T-helper 1 cell treated with Interleukin-12 subunit alpha and Interleukin-12 subunit beta and Interleukin-4 antibody, amounts not matched to agents 30 μg/mL and 1 μg/mL, for 36 hours (primary cell): Measurements from ENCODE around the gene BCL2L14.
A peak's percentile ranks its signal among the peaks of the same experiment; 100 is the strongest.

ENCODE experiments used
- H3K27ac Mint-ChIP-seq: one replicate; pipeline ENCODE4 v1.8.0; 2021; ENCODE audit warnings: mild to moderate bottlenecking, mixed read lengths
- H3K27me3 Mint-ChIP-seq: one replicate; pipeline ENCODE4 v1.8.0; 2021; ENCODE audit warnings: low read depth, mixed read lengths
- H3K36me3 Mint-ChIP-seq: one replicate; pipeline ENCODE4 v1.8.0; 2021; ENCODE audit warnings: low read depth, mixed read lengths
- H3K4me1 Mint-ChIP-seq: one replicate; pipeline ENCODE4 v1.8.0; 2021; ENCODE audit warnings: low read depth, mixed read lengths
- H3K4me3 Mint-ChIP-seq: one replicate; pipeline ENCODE4 v1.8.0; 2021; ENCODE audit warnings: mild to moderate bottlenecking, moderate library complexity, mixed read lengths
- H3K9me3 Mint-ChIP-seq: one replicate; pipeline ENCODE4 v1.8.0; 2021; ENCODE audit warnings: mixed read lengths

The BCL2L14 gene, protein sequence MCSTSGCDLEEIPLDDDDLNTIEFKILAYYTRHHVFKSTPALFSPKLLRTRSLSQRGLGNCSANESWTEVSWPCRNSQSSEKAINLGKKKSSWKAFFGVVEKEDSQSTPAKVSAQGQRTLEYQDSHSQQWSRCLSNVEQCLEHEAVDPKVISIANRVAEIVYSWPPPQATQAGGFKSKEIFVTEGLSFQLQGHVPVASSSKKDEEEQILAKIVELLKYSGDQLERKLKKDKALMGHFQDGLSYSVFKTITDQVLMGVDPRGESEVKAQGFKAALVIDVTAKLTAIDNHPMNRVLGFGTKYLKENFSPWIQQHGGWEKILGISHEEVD

DNA sequence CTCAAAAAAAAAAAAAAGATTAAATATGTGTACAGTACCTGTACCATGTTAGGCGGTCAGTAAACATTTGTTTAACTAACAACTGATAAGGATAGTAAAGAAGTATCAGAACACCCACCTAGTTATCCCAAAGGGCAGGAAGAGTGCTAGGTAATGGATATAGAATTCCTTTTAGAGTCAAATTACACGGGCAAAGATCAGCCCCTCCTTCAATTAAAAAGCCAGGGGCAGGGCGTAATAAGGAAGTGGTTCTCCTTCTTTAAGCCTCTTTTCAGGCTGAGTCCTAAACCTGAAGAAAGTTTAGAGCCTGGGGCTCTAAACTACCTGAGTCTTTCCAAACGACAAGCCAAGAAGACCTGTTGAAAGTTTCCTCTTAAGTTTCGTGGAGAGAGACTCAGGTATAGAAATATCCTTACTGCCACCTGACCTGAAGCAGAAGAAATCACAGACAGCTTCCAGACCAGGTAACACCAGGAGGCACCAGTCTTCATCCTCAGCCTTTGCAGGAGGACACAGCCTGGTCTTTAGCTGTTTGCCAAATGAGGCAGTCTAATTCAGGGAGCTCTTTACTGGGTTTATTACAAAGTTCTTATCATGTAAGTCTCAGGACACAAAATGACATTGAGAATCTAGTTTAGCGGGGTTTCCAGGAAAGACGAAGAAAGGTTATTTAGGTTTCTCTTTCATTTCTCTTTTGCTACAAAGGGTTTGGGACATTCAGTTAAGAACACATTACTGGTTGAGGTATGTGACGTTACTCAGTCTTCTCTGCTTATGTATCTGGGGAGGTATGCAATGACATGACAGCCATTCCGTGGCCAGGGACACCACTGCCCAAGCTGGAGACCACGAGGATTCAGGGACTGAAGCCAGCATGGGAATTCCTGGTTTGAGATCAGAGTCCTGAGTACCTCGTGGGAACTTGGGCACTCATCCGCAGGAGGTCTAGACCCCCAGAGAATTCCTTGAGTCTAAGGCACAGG is at the start of gene BCL2L14:
TSS of gene BCL2L14 (plus strand) at position 266 of the 983 bp plus-strand sequence. CDS start 8,367 bp downstream, outside the sequence.
- H3K27me3 Mint-ChIP-seq = no peaks in the 10 kb centered on the region
- peak within 1 kb of the TSS; percentile 83 for H3K4me3 Mint-ChIP-seq
- peaks cover 25% of the 10 kb centered on the region for H3K4me1 Mint-ChIP-seq
- H3K9me3 Mint-ChIP-seq = no peaks in the 10 kb centered on the region
- peak within 1 kb of the TSS; percentile 92 for H3K27ac Mint-ChIP-seq
- H3K36me3 Mint-ChIP-seq = peaks cover 4% of the 10 kb centered on the region

- peaks cover 56% of the 10 kb centered on the region for H3K4me1 Mint-ChIP-seq
- H3K4me3 Mint-ChIP-seq = peak overlapping the region; percentile 6
- peak overlapping the region; percentile 27 for H3K27ac Mint-ChIP-seq
- no peaks in the 10 kb centered on the region for H3K27me3 Mint-ChIP-seq
- peaks cover 18% of the 10 kb centered on the region for H3K36me3 Mint-ChIP-seq
- H3K9me3 Mint-ChIP-seq = peaks cover 16% of the 10 kb centered on the region
Measured at GRCh38 chr12:12022306-12022936, 48.3 kb upstream of the BCL2L14 start.

- peak overlapping the region; percentile 27 for H3K27ac Mint-ChIP-seq
- peaks cover 57% of the 10 kb centered on the region for H3K4me1 Mint-ChIP-seq
- peak overlapping the region; percentile 1 for H3K4me3 Mint-ChIP-seq
- peaks cover 20% of the 10 kb centered on the region for H3K9me3 Mint-ChIP-seq
- no peaks in the 10 kb centered on the region for H3K27me3 Mint-ChIP-seq
- peaks cover 22% of the 10 kb centered on the region for H3K36me3 Mint-ChIP-seq
Measured at GRCh38 chr12:12023456-12023855, 47.3 kb upstream of the BCL2L14 start.

- Mint-ChIP-seq H3K27me3 (no peaks in the 10 kb centered on the region), H3K9me3 (peaks cover 20% of the 10 kb centered on the region), H3K27ac (peak overlapping the region; percentile 78), H3K36me3 (peaks cover 22% of the 10 kb centered on the region), H3K4me1 (peaks cover 67% of the 10 kb centered on the region), H3K4me3 (peak overlapping the region; percentile 66)
Measured at GRCh38 chr12:12024911-12025682, 45.6 kb upstream of the BCL2L14 start.

GRCh38 chr12:12025799-12026386 is 44.8 kb upstream of the BCL2L14 start:
- H3K36me3 Mint-ChIP-seq = peaks cover 22% of the 10 kb centered on the region
- H3K4me3 Mint-ChIP-seq = no peak overlapping the region
- H3K27me3 Mint-ChIP-seq = no peaks in the 10 kb centered on the region
- peaks cover 65% of the 10 kb centered on the region for H3K4me1 Mint-ChIP-seq
- H3K9me3 Mint-ChIP-seq = peaks cover 20% of the 10 kb centered on the region
- peak overlapping the region; percentile 60 for H3K27ac Mint-ChIP-seq

- peaks cover 20% of the 10 kb centered on the region for H3K9me3 Mint-ChIP-seq
- H3K4me1 Mint-ChIP-seq = peaks cover 66% of the 10 kb centered on the region
- no peak overlapping the region for H3K4me3 Mint-ChIP-seq
- no peak overlapping the region for H3K27ac Mint-ChIP-seq
- no peaks in the 10 kb centered on the region for H3K27me3 Mint-ChIP-seq
- peaks cover 22% of the 10 kb centered on the region for H3K36me3 Mint-ChIP-seq
Measured at GRCh38 chr12:12028668-12029402, 41.9 kb upstream of the BCL2L14 start.

- Mint-ChIP-seq H3K4me1 (peaks cover 60% of the 10 kb centered on the region), H3K9me3 (peaks cover 20% of the 10 kb centered on the region), H3K36me3 (peaks cover 22% of the 10 kb centered on the region), H3K4me3 (no peak overlapping the region), H3K27ac (no peak overlapping the region), H3K27me3 (no peaks in the 10 kb centered on the region)
Measured at GRCh38 chr12:12029653-12030052, 41.1 kb upstream of the BCL2L14 start.

DNA sequence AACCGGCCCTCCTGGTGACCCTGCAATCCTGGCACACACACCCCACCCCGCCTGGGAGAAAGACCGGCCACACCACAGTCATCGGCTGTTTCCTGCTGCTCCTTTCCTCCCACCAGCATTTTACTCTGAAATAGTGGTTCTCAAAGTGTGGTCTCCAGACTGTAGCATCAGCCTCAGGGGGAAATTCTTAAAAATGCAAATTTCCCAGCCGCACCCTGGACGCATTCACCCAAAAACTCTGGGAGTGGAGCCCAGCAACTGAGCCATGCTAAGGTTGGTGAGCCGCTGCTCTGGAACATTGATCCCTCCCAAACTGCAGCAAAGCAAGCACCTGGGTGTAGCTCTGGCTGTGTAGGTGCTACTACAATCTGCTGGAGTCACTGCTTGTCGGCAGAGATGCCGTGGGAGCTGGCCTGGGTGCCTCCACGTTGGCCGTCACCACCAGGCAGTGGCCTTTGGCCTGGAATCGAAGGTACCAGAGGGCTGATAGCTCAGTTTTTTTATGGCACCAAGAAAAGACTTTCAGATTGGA is 38.4 kb upstream of the BCL2L14 start:
- Mint-ChIP-seq H3K27ac (peak overlapping the region; percentile 86), H3K36me3 (peaks cover 9% of the 10 kb centered on the region), H3K27me3 (no peaks in the 10 kb centered on the region), H3K4me1 (peaks cover 44% of the 10 kb centered on the region), H3K4me3 (peak overlapping the region; percentile 71), H3K9me3 (peaks cover 5% of the 10 kb centered on the region)

DNA sequence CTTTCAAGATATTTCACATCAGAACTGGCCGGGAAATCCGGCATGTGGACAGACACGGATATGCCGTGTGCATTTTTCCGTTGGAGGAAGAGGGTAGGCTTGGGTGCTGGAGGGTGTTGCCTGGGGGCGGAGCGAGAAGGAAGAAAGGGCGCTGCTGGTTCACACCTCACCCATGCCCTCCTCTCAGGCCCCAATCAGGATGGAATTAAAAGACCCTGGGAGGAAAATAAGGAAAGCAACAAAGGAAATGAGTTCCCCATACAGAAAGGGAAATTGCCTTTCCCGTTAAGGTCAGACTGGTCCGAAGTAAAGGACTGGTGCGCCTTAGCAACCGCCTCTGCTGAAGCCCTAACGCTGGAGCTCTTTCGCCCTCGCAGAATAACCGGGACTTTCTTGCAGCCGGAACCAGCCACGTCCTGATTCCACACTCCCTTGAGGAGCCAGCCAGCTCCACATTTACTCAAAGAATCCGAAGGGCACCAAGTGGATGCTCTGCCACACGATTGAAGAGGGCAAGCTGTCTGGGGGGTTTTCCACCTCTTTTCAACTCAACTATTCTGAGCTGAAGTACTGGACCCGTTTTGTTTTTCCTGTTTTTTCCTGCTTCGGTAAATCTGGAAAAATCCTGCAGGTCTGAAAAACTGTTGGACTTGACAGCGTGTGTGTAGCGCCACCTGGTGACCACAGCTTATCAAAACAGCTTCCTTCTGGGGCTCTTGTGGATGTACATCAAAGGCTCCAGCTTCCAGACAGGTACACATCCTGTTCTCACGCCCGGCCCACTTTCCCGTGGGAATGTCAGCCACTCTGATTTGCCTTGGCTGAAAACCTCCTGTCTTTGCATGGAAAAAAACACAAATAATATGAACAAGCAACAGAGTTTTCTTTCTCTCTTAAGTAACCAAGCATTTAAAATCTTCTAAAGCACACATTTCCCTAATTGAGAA is 37.6 kb upstream of the BCL2L14 start:
- peaks cover 5% of the 10 kb centered on the region for H3K36me3 Mint-ChIP-seq
- peaks cover 38% of the 10 kb centered on the region for H3K4me1 Mint-ChIP-seq
- peak overlapping the region; percentile 86 for H3K27ac Mint-ChIP-seq
- H3K27me3 Mint-ChIP-seq = no peaks in the 10 kb centered on the region
- no peaks in the 10 kb centered on the region for H3K9me3 Mint-ChIP-seq
- peak overlapping the region; percentile 71 for H3K4me3 Mint-ChIP-seq

DNA sequence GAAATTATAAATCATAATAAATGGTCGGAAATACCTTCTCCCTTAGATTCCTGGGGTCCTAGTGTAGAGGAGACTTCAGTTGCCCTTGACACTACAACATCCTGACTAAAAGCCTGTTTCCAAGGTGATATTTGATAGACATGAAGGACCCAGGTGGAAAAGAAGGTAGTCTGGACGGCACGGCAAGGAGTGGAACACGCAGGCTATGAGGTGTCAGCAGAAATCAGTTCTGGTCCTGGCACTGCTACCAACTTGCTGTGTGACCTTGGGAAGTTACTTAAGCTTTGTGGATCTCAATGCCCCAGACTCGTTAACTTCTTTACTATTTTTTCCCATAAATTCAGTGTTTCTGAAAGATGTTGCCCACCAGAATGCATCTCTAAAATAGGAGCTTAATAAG is 36.9 kb upstream of the BCL2L14 start:
- no peak overlapping the region for H3K4me3 Mint-ChIP-seq
- H3K36me3 Mint-ChIP-seq = peaks cover 3% of the 10 kb centered on the region
- no peaks in the 10 kb centered on the region for H3K27me3 Mint-ChIP-seq
- no peak overlapping the region for H3K27ac Mint-ChIP-seq
- peaks cover 35% of the 10 kb centered on the region for H3K4me1 Mint-ChIP-seq
- no peaks in the 10 kb centered on the region for H3K9me3 Mint-ChIP-seq

- Mint-ChIP-seq H3K27me3 (no peaks in the 10 kb centered on the region), H3K4me3 (no peak overlapping the region), H3K9me3 (no peaks in the 10 kb centered on the region), H3K36me3 (peaks cover 3% of the 10 kb centered on the region), H3K4me1 (peaks cover 30% of the 10 kb centered on the region), H3K27ac (no peak overlapping the region)
Measured at GRCh38 chr12:12034344-12034743, 36.4 kb upstream of the BCL2L14 start.

DNA sequence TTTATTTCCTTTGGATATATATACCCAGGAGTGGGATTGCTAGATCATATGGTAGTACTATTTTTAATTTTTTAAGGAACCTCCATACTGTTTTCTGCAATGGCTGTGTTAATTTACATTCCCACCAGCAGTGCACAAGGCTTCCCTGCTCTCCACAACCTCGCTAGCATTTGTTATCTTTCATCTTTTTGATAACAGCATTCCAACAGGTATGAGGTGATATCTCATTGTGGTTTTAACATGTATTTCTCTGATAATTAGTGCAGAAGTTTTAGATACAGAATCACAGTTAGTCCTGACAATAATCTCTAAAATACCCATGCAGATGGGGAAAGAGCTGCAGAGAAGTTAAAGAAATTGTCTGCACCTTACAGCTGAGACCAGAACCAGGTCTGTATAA is 35.5 kb upstream of the BCL2L14 start:
- Mint-ChIP-seq H3K4me1 (peaks cover 24% of the 10 kb centered on the region), H3K36me3 (peaks cover 3% of the 10 kb centered on the region), H3K4me3 (no peak overlapping the region), H3K9me3 (no peaks in the 10 kb centered on the region), H3K27ac (no peak overlapping the region), H3K27me3 (no peaks in the 10 kb centered on the region)
